HG03066 (cell line): Measurements from ENCODE around the gene FRS3.

Source experiments
- ATAC-seq: cut with Tn5 transposase; IDR thresholded peaks from one replicate; pipeline ENCODE4 v1.9.1; 2021; ENCODE audit warnings: low read depth; ENCODE audit not compliant: unreplicated experiment

Gene FRS3

GRCh38 chr6:41732149-41732548 is 47.6 kb downstream of the FRS3 start:
- no peak for ATAC-seq

GRCh38 chr6:41731561-41732086 is 48.1 kb downstream of the FRS3 start:
- ATAC-seq, result no peak

- no peak for ATAC-seq
These were observed 48.9 kb downstream of the FRS3 start for GRCh38 chr6:41730531-41731436.

GRCh38 chr6:41729624-41730023 is 50.1 kb downstream of the FRS3 start:
- ATAC-seq, result no peak

GRCh38 chr6:41728954-41729353 is 50.7 kb downstream of the FRS3 start:
- no peak for ATAC-seq

GRCh38 chr6:41728073-41728936 is 51.4 kb downstream of the FRS3 start:
- ATAC-seq, result no peak

GRCh38 chr6:41727705-41728072 is 52.0 kb downstream of the FRS3 start:
- ATAC-seq, result no peak

- no peak for ATAC-seq
These were observed 52.8 kb downstream of the FRS3 start for GRCh38 chr6:41726876-41727275.

- ATAC-seq, result no peak
These were observed 54.9 kb downstream of the FRS3 start for GRCh38 chr6:41724586-41725501.

GRCh38 chr6:41724228-41724580 is 55.5 kb downstream of the FRS3 start:
- no peak for ATAC-seq

- peak; percentile 66 for ATAC-seq
These were observed 56.0 kb downstream of the FRS3 start for GRCh38 chr6:41723530-41724227.

- no peak for ATAC-seq
These were observed 56.7 kb downstream of the FRS3 start for GRCh38 chr6:41722969-41723529.

GRCh38 chr6:41721414-41721813 is 58.3 kb downstream of the FRS3 start:
- no peak for ATAC-seq

GRCh38 chr6:41720783-41721182 is 58.9 kb downstream of the FRS3 start:
- ATAC-seq, result no peak

GRCh38 chr6:41720262-41720620 is 59.5 kb downstream of the FRS3 start:
- ATAC-seq, result no peak
